Spleen (tissue), 7 donors: ENCODE data around the gene CNTNAP2.

ENCODE experiments used
- POLR2A ChIP-seq, 3 donors: fragments of 450-650 bp; IDR thresholded peaks; one replicate each; pipeline ENCODE4 v1.5.1; 2017; ENCODE audit warnings: antibody characterized with exemption in 3 of 3, mild to moderate bottlenecking in 1 of 3
- TF ChIP-seq, protein P1 (sequence below), 11 experiments: fragments of 200-600 bp in 7 of 11; fragments of 450-650 bp in 4 of 11; sonication (generic) in 4 of 11; IDR thresholded peaks in 8 of 11; conservative IDR thresholded peaks in 3 of 11; 1 replicate in 7 of 11; 2 replicates in 4 of 11; pipeline versions ENCODE4 v1.4.0 to v1.8.0; 2016 to 2021; ENCODE audit warnings: antibody characterized with exemption in 11 of 11, inconsistent platforms in 4 of 11, mild to moderate bottlenecking in 1 of 11
- donor health status: DM: no; HTN: no; CAD: no; lungs with moderate emphysema.
- donor health status: DM: no; HTN: no; CAD: no.
- donor health status: DM: no; HTN: no; CAD: no.

DNA sequence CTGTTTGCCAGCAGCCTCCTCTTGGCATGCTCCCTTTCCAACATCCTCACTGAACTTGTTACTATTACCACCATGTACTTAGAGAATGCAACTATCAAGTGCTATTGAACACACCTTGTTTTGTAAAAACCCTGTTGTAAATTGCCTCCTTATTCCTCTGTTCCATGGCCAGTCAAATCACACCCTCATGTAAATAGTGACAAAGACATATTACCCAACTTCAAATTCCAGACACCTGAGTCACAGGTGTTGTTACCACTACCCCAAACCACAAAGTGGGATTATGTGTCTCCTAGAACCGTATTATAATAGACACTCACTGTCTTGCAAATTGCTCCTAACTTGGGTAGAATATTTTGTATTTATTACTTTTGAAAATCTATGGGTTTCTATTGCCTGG lies 2210.8 kb downstream of the CNTNAP2 start:
- TF ChIP-seq, protein P1, sequence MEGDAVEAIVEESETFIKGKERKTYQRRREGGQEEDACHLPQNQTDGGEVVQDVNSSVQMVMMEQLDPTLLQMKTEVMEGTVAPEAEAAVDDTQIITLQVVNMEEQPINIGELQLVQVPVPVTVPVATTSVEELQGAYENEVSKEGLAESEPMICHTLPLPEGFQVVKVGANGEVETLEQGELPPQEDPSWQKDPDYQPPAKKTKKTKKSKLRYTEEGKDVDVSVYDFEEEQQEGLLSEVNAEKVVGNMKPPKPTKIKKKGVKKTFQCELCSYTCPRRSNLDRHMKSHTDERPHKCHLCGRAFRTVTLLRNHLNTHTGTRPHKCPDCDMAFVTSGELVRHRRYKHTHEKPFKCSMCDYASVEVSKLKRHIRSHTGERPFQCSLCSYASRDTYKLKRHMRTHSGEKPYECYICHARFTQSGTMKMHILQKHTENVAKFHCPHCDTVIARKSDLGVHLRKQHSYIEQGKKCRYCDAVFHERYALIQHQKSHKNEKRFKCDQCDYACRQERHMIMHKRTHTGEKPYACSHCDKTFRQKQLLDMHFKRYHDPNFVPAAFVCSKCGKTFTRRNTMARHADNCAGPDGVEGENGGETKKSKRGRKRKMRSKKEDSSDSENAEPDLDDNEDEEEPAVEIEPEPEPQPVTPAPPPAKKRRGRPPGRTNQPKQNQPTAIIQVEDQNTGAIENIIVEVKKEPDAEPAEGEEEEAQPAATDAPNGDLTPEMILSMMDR (IDR thresholded peaks at IDR 0.05 in 8 of 11, conservative IDR thresholded peaks at IDR 0.05 in 3 of 11) = no peak
- no peak for TF ChIP-seq POLR2A (IDR thresholded peaks at IDR 0.05)
